LHCN-M2 (cell line): Measurements from ENCODE around the gene GNG14. TPM values are rescaled to one million over a fixed set of nuclear protein-coding genes. Genes with fewer than 3 reads are reported as not detected.
"Not testable (repeated sequence)": the region's sequence is repeated elsewhere in the genome, so short reads cannot be mapped to it uniquely, and the experiment has no call there.

Source experiments
- DNase-seq: peaks from one replicate; pipeline ENCODE4 v3.0.0-alpha.2; 2012; ENCODE audit warnings: low read depth
- total RNA-seq: library from RNA; depleted of rRNA; stranded (reverse); fragments of >200 nt; gene quantifications from 2 replicates; pipeline ENCODE4 v1.2.3, GENCODE V29; 2014

Gene GNG14
- total RNA-seq, 1 experiment from 2014 or later: not detected

DNA sequence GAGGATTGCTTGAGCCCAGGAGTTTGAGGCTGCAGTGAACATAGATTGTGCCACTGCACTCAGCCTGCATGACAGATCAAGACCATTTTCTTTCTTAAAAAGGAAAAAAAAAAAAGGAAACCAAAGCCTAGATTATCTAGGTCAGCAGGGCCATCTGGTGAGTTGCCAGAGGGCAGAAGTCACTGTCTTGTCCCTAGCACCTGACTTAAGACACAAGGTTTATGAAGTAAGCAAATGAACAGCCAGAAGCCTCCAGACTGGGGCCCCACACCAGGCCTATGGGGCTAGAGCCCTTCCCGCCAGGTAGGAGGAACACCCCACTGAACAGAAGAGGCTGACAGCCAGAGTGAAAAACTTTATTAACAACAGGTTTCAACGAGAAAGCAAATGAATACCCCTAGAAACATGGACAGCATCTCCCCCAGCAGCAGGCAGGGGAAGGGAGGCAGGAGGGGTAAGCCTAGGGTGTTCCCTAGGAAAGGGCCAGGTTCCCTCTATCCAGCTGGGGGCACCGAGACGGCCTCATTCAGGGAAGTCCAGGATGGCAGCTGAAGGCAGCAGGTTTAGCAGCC lies 20.0 kb upstream of the GNG14 start:
- no peak for DNase-seq

DNA sequence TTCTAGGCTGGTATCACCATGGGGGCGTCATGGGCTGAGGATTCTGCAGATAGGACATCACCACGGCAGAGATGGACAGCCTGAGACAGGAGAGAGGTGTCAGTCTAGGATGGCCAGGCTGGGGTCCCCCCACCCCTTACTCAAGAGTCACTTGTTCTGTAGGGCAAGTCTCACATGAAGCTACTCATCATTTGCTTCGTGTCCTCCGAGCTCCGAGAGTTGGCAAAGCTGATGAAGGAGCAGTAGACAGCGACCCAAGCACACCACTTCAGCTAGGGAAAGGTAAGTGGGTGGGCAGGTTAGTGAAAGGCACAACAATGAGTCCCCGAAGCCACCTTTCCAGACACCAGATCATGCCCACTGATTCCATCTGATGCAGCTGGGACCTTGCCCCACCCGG lies 19.5 kb upstream of the GNG14 start:
- DNase-seq: no peak

DNA sequence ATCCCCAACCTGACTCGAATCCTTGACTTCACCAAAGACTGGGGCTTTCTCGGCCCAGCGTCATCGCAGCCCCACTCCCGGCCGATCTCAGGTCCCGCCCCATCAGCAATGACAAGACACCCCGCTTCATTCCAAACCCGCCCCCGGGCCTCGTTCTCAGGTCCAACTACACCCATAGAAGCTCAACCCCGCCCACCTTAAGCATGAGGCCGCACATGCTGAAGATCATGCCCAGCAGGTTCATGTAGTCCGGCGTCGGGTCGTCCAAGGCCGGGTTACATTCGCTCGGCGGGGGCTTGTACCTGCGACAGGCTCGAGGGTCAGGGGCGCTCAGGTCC lies 18.9 kb upstream of the GNG14 start:
- peak; percentile 51 for DNase-seq

DNA sequence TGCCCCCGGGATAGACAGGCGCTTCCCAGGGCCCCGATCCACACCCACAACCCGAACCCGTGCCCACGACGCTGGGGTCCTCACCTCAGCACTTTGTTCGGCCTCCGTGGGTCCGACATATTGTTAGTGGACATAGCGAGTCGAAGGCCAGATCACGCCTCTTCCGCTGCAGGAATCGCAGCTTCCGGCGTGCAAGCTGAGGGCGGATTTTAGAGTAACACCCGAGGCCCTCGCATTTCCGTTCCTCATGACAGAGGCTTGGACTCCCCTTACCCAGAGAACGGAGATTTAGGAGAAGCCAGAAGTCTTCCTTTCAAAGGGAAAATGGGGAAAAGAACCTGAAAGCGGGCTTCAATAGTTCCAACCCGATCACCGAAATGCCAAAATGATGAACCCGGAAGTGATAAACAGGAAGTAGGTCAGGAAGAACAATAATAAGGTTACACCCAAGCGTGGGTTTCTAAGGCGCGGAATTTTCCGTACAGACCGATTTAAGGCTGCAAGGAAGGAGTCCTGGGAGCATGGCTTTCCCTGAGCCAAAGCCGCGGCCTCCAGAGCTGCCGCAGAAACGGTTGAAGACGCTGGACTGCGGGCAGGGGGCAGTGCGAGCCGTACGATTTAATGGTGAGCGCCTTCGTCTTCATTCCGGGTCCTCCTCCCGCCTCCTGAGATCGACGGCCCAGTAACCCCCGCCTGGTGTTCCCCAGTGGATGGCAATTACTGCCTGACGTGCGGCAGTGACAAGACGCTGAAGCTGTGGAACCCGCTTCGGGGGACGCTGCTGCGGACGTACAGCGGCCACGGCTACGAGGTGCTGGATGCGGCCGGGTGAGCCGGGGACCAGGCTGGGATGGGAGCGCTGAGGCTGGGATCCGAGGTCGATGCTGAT lies 18.3 kb upstream of the GNG14 start:
- peak; percentile 79 for DNase-seq

DNA sequence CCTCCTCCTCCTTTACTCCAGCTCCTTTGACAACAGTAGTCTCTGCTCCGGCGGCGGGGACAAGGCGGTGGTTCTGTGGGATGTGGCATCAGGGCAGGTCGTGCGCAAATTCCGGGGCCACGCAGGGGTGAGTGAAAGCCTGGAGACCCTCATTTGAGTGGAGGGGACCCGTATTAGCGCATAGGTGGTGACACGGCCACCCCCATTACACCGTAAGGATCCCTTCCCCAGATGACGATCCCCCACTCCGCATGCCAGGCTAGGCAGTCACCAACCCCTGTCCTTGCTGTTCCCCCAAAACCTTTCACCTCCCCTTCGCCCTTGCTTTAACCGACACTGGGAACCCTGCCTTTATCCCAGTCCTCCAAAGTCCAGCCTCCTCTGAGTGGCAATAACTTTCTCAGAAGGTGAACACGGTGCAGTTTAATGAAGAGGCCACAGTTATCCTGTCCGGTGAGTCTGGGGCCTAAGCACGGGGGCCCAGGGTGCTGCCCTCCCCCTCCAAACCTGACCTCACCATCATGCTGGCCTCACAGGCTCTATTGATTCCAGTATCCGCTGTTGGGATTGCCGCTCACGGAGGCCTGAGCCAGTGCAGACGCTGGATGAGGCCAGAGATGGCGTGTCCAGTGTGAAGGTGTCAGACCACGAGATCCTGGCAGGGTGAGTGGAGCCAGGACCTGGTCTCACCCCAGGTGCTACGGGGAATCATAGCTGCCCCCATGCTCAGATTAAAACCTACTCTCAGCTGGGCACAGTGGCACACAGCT lies 17.5 kb upstream of the GNG14 start:
- DNase-seq: no peak

DNA sequence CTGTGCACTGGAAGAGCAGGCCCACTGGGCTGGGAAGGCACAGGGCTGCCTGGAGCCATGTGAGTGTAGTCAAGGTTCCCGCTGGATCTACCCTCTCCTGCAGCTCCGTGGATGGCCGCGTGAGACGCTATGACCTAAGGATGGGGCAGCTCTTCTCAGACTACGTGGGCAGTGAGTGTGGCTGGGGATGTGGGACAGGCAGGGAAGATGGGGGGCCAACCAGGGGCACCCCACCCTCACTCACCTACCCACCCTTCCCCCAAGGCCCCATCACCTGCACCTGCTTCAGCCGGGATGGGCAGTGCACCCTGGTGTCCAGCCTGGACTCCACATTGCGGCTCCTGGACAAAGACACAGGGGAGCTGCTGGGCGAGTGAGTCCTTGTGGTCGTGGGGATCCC lies 15.1 kb upstream of the GNG14 start:
- no peak for DNase-seq

DNA sequence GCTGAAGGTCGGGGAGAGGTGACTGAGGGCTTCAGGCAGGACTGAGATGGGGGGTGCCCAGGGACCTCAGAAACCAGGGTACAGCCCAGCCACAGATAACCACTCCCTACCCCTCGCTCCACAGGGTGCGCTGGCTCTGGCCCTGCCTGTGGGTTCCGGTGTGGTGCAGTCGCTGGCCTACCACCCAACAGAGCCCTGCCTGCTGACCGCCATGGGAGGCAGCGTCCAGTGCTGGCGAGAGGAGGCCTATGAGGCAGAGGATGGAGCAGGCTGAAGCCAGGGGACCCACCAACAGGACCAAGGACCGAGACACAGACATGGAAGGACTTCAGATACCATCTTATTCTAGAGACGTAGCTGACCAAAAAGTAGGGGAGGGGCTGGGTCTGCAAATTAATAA lies 12.4 kb upstream of the GNG14 start:
- no peak for DNase-seq

DNA sequence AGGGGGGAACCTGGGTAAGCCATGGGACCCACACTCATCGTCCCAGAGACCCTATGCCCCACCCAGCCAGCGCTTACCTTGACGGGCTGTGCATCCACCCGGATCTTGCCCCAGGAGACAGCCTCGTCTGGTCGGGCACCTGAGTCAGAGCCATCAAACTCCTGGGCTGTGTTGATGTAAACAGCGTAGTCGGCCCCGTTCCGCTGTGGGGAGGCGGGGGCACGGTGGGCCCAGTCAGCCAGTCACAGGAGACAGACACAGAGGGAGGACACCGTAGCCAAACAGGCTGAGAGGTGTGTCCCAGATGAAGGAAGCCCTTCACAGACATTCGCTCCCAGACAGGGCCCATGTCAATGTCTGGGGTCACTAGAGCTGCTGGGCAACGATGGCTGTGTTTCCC lies 11.9 kb upstream of the GNG14 start:
- no peak for DNase-seq

DNA sequence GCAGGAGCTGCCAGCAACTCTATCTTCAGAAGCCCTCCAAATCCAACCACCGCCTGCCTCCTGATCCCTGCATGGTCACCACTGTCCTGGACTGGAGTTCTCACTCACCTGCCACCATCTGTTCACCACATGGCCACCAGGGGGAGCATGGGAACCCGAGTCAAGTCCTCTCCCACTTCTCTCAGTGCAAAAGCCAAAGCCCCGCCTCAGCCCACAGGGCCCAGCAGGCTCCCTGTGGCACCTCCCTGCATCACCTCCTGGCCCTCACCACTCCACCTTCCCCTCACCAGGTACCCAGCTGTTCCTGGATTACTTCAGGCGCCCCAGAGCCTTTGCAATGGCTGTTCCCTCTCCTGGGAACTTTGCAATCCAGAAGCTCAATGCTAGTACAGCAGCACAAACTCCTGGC lies 11.4 kb upstream of the GNG14 start:
- peak; percentile 64 for DNase-seq

DNA sequence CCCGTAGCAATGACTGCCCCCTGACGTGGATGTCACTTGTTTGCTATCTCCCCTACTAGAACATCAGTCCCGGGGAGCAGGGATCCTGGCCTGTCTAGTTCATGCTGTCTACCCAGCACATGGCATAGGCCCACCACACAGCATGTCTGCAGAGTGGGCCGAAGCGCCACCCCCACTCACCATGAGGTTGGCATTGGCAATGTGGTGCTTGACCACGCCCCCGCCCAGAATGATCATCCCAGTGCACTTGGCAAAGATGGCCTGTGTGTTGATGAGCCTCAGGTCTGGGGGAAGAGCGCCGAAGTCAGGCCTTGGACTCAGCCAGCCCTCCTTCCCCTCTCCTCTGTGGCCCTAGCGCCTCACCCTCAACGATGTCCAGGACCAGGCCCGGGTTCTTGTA lies 10.9 kb upstream of the GNG14 start:
- DNase-seq: no peak

DNA sequence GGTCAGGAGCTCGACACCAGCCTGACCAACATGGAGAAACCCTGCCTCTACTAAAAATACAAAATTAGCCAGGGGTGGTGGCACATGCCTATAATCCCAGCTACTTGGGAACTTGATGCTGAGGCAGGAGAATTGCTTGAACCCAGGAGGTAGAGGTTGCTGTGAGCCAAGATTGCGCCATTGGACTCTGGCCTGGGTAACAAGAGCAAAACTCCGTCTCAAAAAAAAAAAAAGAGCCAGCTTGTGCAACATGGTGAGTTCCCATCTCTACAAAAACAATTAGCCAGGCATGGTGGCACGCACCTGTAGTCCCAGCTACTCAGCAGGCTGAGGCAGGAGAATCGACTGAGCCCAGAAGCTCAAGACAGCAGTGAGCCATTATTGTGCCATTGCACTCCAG lies 9.8 kb upstream of the GNG14 start:
- not testable (repeated sequence) for DNase-seq

DNA sequence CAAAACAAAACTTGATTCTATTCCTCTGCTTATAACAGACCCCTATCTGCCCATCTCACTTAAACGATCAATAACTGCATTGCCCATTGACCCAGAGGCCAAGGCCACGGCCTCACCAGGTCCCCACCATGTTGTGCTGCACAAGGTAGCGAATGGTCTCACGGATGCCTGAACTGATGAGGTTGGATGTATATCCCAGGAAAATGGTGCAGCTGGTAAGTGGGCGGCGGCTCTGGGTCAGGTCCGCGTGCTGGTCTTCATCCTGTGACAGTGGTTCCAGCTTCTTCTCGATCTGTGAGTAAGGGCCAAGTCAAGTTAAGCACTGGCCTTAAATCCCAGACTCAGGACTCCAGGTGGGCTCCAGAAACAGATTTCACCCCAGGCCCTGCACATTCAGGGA lies 7.8 kb upstream of the GNG14 start:
- DNase-seq: no peak

DNA sequence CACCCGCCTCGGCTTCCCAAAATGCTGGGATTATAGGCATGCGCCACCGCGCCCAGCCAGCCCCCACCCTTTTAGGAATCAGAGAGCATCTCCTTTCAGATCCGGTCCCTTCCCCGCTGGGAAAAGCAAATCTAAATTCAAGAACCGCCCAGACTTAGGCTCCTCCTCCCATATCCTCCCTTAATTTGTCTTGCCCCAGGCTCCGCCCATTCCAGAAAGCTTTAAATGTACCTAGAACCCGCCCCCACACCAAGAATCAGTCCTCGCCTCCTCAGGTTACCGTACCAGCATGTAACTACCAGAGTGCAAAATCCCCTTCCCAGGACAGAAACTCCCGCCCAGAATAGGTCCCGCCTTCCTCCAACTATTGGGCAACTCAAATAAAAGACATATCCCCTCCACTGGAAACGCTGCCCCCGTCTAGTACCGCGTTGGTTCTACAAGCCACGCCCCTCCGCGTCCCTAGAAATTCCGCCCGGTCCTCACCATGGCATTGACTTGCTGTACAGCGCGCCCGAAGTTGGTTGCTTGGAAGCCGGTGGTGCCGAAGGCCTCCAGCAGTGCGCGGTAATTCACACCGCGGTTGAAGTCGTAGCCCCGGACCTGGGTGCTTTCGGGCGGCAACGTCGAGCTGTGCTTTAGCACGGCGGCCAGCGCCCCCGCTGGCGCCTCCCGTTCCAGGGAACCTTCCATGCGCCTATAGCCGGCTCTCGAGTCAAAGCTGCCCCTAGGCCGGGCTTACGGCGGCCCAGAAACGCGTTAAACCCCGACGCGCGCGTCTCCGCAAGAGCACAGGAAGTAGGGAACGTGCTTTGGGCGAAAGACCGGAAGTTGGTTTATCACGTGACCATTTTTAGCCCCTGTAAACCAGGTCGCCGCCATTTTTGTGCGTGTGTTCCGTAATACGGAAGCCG lies 6.5 kb upstream of the GNG14 start, which contains the start of gene DHPS:
Gene DHPS (minus strand): TSS at position 807 of the 914 bp plus-strand sequence. CDS start 114 bp downstream, at position 693.
- peak; percentile 97 for DNase-seq

DNA sequence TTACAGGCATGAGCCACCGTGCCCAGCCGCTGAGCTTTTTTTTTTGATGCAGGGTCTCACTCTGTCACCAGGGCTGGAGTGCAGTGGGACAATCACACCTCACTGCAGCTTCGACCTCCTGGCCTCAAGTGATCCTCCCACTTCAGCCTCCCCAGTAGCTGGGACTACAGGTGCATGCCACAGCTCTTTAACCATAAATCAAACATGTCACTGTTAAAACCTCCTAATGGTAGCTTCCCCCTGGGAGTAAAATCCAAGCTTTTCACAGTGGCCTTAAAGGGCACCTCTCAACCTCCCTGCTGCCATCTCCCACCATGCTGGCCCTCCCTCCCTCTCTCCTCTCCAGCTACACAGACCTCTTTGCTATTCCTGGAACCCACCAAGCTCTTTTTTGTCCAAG lies 2.0 kb upstream of the GNG14 start:
- DNase-seq: no peak

DNA sequence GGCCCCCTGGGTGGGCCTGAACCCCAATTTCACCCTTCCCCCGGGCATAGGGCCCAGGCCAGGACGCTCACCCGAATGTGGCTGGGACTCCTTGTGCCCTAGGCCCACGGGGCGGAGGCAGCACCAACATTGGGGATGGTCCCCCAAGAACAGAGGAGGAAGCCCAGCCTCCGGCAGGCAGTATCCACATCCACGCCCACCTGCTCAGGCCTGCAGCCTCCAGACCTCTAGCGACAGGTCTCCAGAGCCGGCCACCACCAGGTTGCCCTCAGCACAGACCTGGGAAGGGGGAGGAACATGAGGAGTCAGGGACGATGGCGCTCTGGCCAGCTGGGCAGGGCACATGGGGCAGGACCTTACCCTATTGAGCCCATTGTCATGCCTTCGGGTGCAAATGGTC lies 1.2 kb downstream of the GNG14 start:
- DNase-seq: no peak

DNA sequence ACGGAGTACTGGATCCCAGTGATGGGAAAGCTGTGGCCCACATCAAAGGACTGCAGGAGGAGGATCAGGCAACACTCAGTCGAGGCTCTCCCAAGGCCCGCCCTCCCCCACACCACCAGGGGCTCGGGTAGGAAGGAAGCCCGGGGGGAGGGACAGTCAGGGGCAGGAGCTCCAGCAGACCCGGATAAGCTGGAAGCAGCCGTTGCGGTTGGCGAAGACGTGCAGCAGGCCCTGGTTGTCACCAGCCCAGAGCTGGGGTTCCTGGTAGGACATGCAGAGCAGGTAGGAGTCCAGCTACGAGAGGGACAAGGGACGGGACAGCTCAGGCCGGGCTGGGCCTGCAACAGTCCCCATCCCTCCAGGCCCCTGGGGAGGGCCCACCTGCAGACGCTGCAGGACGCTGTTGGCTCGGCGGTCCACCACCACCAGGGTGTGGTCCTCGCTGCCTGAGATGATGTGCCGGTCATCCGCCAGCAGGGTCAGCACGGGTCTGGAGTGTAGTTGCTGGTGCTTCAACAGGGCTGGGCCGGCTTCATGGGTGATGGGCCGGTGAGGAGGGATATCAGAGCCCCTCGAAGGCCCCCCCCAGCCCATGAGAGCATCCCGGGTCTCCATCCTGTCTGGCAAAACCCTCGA lies 1.9 kb downstream of the GNG14 start:
- DNase-seq: no peak

DNA sequence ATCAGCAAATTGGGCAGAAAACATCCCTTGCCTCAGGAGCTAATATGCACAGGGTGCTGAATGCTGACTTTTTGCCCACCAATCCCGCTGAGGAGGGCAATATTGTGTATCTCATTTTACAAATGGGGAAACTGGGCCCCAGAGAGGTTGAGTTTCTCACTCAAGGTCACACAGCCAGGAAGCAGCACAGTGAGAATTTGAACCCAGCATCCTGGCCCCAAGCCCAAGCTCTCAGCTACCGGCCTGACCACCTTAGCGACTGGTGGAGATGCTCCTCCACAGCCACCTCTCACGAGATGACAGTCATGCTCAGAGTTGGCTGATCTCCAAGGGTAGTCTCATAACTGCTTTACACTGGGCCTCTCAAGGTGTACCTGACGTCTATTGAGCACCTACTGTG lies 5.2 kb downstream of the GNG14 start:
- DNase-seq: no peak

DNA sequence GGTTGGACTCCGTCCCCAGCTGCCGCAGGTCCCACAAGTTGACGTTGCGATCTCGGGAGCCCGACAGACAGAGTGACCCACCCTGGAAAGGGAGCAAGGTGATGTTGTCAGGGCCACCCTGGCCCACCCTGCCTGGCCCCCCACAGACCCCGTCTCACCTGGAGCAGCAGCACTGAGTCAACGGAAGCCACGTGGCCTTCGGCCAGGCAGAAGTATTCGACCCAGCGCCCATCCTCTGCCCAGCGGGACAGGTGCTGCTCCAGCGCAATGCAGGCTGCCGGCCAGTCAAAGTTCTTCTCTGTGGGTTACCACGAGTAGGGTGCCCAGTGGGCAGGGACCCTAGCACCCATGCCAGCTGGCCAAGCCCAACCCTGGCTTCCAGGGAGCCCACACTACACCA lies 6.8 kb downstream of the GNG14 start:
- DNase-seq: no peak

DNA sequence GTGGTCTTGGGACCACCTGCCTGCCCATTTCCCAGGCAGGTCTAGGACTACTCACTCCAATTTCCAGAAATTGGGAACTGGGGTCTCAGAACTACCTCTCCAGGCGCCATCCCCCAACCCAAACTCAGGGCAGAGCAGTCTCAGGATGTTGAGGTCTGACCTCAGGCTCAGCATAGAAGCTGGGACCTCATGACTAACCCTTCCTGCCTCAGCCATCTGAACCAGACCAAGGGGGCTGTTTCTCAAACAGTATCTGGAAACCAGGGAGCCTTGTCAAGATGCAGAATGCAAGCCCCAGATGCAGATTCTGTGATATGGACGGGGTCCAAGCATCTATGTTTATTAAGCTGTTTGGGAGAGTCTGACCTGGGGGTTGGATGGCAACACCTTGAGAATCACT lies 7.3 kb downstream of the GNG14 start:
- DNase-seq: no peak

DNA sequence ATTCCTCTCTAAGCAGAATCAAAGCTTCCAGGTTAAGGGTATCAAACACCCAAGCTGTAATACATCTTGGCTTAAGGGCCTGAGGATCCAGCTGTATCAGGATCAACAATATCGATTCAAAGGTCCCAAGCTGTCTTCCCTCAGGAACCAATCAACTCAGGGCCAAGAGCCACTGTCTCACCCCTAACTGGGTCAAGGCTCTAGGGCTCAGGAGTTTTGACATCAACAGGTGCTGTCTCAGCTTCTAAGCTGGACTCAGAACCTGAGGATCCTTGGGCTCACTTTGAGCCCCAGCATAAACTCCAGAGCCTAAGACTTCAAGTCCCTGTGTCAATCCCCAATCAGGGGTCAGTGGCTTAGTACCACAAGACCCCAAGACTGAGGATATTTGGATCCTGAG lies 7.7 kb downstream of the GNG14 start:
- DNase-seq: no peak

DNA sequence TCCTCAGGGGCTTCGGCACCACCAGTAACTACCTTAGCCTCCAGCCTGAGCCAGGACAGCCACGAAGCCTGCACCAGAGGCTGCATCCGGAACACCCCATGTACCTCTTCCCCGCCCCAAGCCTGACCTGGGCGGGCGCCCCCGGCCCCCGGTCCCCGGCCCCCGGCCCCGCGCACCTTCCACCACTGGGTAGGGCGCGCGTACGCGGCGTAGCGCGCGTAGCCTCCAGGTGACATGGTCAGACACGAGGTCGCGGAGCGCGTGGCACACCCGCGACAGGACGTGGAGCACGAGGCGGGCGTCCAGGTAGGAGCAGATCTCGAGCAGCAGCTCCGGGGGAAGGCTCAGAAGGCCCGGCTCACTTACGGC lies 8.2 kb downstream of the GNG14 start:
- DNase-seq: no peak
